HG02588 (cell line): Measurements from ENCODE around the gene NFIA.

Source experiments
- ATAC-seq: cut with Tn5 transposase; IDR thresholded peaks from one replicate; pipeline ENCODE4 v1.9.1; 2021; ENCODE audit warnings: mild to moderate bottlenecking, moderate library complexity; ENCODE audit not compliant: unreplicated experiment

NFIA gene

DNA sequence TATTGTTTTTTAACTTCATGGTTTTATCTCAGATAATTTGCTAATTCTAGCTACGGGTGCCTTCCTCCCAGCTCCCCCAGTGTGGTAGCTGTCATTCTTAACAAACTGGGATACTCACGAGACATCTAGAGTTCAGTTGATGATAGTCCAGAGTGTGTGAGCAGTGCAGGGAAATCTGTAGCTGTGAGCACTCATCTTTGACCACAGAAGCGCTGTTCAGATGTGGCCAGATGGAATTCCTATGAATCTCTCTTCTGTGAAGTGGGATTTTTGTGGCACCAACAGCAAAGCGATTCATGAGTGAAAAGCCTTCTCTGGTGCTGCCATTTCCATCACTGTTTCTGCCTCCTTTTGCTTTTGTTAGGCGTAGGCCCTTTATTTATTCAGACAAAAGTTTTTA lies 125.1 kb downstream of the NFIA start:
- no peak for ATAC-seq

DNA sequence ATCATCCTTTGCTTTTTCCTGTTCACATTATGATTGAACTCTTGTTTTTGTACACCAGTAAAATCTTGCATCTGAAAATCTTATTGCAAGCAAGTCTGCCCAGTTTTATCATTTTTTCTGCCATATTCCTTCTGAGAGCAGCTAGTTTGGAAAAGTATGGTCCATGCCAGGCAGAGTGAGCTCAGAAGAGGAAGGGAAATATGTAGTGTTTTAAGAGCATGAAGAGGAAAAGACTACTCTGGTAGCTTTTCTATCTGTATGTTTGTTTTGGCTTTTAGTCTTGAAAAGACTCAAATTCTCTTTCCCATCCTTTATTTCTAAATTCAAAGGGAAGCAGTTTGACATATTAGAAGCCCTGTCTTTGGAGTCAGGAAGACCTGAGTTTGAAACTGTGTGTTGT lies 125.8 kb downstream of the NFIA start:
- ATAC-seq, result no peak

DNA sequence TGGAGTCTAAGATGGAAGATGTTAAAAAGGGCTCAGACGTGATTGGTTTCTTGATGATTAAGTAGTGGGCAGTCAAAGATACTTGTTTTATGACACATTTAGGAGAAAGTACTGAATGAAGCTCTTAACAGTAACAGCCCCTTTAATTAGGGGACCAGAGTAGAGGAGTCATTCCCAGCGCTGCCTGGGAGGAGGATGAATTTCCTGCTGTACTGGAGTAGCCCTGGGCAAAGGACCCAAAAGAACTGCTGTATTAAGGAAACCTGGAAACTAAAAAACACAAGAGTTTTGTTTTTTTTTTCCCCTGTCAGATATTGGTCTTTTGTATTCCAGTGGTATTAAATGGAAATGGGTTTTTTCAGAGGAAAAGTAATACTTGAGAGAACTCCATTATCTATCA lies 126.5 kb downstream of the NFIA start:
- ATAC-seq, result no peak

DNA sequence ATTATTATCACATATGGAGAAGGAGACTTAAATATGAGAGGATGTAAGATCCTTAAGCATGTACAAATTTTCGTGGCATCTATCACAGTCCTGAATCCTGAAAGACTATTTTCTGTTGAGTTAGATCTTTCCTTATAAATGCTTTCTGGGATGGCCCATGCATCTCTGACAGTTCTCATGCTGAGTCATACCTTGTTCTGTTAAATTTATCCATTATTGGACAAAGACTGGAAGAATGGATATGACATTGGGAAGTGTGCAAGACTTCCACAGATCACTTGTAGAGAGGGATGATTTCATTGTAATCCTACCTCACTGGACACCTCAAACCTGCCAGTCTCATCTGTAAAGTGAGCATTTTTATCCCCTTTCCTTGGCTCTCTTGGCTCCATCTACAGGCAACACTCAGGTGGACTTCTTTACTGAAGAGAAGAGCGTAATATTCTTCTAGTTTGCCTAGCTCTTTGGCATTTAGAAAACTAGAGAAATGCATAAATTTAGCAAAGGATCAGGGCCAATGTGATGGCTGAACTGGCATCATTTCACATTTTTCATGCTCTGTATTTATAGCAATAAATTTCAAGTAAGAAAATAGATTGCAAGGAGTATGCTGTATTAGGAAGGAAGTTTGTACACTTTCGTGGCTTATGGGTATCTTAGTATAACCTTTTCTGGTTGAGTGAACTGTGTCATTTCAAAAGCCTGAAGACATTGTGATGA lies 128.2 kb downstream of the NFIA start:
- no peak for ATAC-seq

DNA sequence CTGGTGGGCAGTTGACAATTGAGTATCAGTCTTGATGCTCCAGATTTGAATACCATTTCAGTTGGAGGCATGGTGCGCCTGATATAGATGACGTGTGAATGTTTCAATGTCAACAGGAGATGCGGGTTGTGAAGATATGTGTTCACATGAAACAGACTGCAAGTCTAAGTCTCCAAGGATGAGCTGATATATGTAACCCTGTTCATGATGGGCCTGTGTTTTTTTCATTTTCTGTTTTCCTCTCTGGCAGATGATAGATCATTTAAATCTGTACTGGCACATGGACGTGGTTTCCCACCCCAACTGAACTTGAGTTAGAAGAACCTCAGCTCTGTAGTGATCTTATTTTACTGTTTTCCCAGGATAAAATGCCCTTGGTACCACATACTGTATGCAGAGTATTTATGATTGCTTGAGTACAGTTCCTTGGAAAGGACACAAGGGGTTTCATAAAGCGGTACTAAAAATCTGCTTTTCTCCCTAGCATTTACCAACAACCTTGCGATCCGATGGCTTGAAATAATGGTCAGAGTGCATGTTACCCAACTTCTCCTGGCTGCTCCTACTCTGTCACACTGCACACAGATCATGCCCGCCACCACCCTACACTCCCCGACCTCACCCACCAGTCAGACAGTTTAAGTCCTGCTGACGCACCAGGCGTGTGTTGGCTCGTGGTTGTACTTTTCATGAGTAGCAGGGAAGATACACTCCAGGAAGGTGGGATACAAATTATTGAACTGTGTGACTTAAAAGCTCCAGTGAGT lies 131.1 kb downstream of the NFIA start:
- ATAC-seq, result no peak

DNA sequence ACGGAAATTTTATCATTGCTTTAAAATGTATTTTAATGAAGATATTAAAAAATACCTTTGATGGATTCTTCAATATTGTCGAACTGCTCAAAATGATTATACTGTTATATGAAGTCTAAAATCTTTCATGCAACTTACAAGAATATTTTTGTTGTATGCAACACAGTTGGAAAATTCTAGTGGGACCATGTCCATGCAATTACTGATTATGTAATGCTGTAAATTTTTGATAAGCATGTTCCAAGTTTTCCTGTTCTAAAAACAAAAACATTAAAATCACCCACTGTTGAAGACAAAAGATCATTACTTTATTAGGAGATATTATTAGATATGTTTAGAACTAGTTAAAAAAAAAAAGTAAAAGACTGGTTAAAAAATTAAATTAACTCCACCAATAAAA lies 132.8 kb downstream of the NFIA start:
- no peak for ATAC-seq

DNA sequence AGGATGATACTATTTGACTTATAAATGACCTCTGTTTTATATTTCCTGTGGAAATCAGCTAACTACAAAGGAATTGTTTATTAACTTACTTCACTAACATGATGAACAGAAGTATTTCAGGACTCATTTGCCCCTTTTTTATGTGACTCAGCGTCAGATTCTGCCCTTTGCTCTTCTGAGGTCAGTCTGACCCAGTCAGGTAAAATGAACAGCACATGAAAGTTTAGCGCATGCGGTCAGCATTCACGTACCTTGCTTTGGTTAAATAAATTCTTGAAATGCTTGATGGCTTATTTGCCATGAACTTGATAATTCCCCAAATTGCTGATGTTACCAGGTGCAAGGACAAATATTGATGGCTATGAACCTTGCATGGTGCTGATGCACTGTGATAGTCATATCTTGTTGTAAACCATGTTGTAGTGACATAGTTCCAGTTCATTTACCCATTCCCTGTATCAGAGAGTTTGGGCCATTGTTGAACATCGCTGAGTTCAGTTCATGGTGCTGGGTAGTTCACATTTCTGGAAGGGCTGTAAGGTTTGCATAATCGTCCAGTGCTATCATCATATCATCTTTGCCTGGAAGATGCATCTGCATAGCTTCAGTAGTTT lies 133.4 kb downstream of the NFIA start:
- ATAC-seq, result no peak

DNA sequence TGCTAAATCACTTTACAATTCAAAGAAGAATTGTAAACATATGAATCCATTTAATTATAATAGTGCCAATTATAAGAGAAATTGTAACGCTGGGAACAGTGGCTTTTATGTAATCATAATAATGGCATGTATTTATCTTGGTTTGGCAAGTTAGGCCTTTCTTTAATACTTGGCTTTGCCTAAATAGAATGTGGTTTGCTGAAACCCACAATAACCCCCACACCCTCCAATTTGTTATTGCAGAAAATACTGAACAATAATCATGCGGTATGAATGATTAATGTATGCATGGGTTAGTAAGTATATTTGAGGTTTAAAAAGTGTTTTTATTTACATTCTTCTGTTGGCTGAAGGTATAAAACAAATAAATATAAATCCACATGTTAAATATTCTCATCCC lies 138.2 kb downstream of the NFIA start:
- no peak for ATAC-seq

DNA sequence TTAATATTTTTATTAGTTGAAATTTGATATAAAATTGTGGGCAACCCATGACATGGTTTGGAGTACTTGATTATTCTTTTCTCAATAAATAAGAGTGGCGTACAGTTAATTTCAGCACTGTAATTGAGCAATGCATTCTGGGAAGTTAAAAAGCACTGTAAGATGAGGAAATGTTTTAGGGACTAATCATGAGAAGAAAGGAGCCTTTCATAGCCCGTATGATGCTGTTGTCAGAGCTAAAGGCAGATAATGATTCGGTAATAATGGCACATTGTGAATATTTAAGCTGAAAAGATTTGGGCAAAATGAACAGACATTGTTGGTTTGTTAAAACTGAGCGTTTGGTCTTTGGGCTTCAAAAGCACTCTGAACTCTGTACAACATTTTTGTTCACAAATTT lies 139.3 kb downstream of the NFIA start:
- ATAC-seq, result no peak

DNA sequence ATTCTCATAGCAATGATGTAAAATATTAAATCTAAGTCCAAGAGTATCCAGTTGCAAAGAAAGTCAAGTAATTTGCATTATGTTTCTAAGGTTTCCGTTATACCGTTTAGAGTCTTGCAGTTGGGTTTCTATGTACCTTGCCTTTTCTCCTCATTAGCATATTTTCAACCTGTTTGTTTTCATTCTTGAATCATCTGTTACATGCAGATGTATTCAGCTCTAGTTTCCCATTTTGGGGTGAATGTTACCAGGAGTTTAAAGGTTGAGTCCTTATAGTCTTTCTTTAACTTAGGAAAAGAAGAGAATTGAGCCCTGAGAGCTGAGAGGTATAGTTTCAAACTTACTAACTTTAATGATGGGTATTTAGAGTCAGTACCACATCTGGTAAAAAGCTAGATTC lies 139.9 kb downstream of the NFIA start:
- no peak for ATAC-seq

DNA sequence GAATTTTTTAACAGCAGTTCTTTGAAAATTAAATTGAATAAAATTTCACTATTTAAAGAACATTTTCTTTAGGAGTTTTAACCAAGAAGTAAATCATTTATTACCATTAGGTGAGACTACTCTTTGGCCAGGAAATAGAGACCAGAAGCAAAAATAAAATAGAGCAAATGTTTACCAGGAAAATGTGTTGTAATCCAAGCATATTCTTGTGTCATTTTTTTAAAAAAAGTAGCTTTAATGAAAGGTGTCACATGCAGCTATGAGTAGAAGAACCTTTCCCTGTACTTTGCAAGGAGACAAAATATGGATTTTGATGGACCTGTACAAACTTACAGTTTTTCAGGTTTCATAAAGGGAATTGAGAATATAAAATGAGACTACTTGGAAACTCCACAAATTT lies 140.8 kb downstream of the NFIA start:
- no peak for ATAC-seq

DNA sequence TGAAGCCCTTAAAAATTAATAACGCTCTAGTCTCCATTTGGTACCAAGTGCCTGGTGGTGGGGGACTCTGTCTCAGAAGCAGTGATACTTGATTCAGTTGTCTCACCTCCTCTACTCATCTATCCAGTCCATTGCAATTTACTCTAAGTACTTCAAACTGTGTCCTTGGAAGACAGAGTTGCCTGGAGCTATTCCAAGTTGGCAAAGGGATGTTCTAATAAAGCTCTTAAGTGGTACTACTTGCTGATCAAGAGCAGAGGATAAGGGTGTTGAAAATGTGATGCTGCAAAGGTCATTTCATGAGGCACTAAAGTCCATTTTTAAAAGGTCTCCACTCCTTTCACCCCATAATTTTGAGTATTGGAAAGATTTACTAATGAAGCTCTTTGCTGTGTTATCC lies 142.2 kb downstream of the NFIA start:
- no peak for ATAC-seq

DNA sequence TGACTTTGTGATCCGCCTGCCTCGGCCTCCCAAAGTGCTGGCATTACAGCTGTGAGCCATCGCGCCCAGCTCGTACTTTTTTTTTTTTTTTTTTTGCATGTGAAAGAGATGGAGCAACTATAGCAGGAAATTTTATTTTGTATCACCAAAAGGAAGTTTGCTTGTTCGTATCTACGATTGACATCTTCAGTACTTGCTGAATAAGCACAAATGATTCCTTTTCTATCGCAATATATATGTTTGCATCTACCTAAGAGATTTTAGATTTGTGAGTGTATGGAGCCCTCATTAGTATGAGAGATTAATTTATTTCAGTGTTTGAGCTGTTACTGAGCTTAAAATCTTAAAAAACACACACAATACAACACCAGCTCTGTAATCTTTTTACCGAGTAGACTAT lies 143.1 kb downstream of the NFIA start:
- no peak for ATAC-seq

DNA sequence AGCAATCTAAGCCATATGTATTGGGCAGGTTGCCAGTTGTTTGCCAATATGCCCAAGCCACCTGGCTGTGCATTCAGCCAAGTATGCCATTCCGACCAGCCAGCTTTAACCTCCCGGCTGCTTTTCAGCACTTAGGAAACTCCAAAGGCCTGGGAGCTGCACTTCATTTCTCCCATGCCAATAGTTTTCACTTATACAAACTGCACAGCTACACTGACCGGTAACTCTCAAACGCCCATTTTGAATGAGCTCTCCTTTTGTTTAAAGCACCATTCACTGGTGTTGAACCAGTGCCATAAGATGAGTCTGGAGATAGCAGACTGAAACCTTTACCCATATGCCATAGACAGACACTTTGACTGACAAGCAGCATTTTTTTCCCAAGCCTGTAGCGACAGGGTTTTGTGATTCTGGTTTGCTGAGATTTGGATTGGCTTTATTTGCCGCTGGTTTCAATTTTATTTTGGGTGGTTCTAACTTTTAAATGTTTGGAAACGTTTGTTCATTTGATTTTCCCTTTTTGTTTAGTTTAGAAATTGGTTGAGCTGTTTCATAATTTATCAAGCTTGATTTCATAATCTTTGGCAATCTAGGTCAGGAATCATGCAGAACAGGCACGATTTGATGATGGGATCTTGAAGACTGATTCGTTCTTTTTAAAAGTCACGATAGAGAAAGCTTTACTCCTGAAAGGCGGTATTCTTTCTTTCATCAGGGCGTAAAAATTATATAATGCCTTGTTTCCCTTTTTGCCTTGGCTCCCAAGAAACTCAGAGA lies 144.6 kb downstream of the NFIA start:
- no peak for ATAC-seq

DNA sequence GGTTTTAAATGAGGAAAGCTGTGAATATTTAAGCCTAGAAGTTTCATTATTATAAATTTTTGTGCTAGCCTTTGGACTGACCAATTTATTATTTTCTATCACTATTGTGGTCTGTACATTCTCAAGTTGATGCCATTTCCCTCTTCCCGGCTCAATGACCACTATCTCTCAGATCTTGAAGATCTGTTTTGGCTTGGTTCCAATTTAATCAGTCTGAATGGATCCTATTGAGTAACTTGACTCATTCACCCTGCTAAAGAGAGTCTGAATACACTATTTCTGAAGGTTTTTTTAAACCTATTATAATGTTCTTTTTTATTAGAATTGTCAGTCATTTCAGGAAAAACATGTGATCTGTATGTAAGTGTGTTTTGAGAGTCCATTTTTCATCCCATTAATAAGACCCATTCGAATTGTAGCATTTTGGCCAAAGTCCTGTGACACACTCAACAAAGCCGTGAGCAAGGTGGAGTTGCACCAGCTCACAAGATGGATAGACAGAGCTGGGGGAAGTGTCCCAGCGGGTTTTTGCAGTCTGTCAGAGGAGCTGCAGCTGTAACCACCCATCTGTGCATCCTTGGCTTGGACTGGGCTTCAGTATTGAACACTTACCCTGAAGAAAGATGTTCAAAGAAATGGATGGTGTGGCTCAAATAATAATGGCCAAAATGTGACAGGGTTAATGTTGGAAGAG lies 145.6 kb downstream of the NFIA start:
- no peak for ATAC-seq

DNA sequence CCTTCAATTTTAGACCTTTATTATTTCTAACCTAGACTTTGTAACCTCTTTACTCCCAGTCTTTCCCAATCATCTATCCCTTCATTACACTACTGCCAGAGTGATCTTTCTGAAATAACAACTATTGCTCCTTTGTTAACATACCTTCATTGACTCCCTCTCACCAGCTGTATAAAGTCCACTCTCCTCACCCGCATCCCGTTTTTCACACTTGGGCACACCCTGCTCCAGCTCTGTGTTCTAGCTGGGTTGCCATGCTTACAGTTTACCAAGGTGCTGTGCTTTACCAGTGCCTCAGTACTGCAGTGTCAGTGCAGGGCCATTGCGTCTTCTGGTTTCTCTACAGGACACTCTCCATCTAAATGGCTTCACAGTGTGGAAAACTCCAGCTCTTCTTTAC lies 148.2 kb downstream of the NFIA start:
- no peak for ATAC-seq

DNA sequence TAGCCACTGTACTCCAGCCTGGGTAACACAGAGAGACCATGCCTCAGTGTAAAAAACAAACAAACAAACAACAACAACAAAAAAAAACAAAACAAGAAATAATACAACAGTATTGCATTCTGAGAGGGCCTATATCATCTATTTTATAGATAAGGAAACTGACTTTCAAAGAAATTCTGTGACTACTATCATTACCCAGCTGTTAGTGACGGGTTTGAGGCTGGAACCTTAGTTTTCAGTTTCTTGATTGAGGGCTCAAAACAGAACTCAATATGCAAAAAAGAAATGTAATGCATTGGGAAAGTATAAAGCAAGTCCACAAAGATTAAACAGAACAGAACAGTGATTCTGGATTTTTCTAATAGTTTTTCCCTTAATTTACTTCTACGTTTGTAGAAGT lies 149.4 kb downstream of the NFIA start:
- no peak for ATAC-seq

DNA sequence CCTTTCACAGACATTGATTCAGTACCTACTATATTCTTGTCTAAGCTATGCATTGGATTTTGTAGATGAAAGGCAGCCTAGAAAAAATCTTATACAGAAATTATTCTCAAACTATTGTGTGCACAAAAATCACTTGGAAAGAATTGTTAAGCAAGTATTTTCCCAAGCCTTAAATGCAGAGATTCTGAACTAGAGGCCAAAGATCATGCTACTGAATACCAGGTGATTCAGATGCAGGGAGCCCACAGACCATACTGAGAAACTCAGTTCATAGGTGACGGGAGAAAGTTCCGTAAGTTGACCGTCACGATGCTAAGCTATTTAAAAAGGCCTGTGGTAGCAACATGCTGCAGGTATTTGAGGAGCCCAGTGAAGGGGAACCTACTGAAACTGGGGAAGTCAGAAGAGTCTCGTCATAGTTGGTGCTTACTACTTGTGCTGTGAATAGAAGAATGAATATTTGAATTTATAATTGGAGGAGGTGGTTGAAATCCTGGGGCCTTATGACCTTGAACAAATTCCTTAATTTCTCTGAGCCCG lies 150.8 kb downstream of the NFIA start:
- ATAC-seq, result no peak

DNA sequence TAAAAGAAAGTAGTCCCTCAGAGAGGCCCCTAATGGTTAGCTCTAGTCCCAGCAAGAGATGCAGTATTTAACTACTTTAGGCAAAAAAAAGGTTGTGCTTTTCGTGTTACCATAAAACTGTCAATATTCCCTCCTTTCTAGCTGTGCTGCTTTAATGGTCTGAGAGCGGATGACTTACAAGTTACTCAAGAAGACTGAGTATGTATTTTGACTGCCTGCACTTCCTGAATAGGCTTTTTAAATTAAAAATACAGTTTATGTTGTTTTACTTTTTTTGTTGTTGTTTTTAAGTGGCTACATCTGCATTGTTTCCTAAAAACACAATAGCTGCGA lies 152.2 kb downstream of the NFIA start:
- ATAC-seq, result no peak

DNA sequence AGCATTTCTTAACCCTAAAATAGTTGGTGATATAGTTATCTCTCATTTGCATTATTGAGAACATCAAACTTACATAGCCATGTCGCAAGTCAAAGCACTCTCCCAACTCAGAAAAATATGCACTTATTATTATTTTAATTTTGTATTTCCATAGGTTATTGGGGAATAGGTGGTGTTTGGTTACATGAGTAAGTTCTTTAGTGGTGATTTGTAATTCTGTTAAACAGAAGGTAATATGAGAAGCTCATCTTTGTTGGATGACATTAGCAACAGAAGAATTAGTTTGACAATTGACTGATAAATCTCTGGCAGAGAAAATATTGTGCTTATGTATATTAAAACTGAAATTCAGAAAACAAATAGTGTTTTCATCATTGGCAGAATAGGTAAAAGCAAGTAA lies 154.8 kb downstream of the NFIA start:
- no peak for ATAC-seq
